Testis (tissue), 2 donors: ENCODE measurements around the gene UGT1A4.

Experiments
- CTCF ChIP-seq, 3 experiments: fragments of 450-650 bp in 2 of 3; fragments of 200-600 bp in 1 of 3; sonication (generic) in 1 of 3; IDR thresholded peaks; one replicate each; pipeline ENCODE4 v1.5.1; 2016 to 2019; ENCODE audit warnings: antibody characterized with exemption in 3 of 3, mild to moderate bottlenecking in 2 of 3, moderate library complexity in 1 of 3
- POLR2A ChIP-seq: fragments of 450-650 bp; IDR thresholded peaks from one replicate; pipeline ENCODE4 v1.6.1; 2017; ENCODE audit warnings: antibody characterized with exemption, mild to moderate bottlenecking, moderate library complexity

GRCh38 chr2:233811087-233811486, 92.6 kb downstream of the UGT1A4 start:
- TF ChIP-seq POLR2A (no peak), CTCF (IDR thresholded peaks at IDR 0.05) (no peak)
